ENCODE measurements around the gene RBMS3. TPM values are rescaled to one million over a fixed set of nuclear protein-coding genes. Genes with fewer than 3 reads are reported as not detected.

Gene RBMS3
- polyA plus RNA-seq, 1 donor: 27.7 TPM

DNA sequence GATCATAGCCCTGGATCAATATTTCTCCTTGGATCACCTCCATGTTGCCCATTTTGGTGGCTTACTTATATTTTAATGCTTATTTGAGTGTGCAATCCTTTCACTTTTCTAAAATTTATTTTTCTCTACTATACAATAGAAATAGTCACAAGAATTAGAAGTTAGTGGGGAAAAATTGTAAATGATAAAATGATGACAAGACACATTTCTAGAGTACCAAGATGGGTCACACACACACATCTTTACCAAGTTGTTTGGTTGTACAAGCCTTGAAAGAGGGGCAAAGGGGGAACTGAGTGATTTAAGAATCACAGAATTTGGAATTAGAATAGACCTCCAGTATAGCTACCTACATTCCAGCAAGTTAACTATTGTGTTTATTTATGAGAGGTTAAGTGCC, 545.8 kb downstream of the RBMS3 start:
- no peak for DNase-seq

GRCh38 chr3:29827756-29828155, 546.9 kb downstream of the RBMS3 start:
- DNase-seq: no peak

GRCh38 chr3:29829340-29829739, 548.5 kb downstream of the RBMS3 start:
- DNase-seq: no peak

DNA sequence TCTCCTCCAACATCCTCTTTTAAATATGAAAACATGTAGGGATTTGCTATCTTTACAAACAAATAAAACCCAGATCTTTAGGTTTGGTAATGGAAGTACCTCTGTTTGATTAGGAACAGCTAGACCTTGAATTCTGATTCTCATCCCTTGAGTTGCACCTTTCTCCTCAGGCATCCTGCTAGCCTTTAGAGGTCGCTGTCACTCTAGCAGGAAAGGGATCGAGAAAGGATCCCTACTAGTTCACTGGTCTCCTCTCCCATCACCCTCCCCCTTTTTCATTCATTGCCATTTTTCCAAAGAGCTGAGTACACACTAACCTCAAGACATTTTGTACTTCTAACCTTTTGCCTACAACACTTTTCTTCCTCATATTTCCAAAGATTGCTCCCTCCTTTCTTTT, 569.8 kb downstream of the RBMS3 start:
- DNase-seq: no peak

- no peak for DNase-seq
Measured at GRCh38 chr3:29852767-29853166, 571.9 kb downstream of the RBMS3 start.

DNA sequence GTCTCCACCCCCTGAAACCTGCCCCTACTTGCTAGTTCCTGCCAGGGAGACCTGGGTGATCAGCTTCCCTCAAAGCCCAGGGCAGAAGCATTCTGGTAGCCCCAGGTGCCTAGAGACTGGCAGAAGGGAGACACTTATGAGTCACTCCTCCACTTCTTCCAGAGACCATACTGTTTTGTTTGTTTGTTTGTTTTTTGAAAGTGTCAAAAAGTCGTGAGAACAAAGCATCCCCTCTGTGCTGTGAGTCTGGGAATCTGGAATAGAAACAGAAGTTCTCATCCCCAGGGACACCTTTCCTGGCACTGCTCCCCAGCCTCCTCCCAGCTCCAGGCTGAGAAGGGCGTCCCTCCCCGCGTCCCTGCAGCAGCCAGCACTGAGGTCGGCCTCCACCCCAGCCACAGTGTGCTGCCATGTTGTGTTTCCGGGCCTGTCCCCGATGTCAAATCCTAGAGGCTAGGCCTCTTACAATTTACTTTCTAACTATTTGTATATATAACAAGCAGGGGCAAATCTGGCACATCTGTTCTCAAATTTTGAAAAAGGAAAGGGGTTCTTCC, 573.0 kb downstream of the RBMS3 start:
- no peak for DNase-seq

- peak; percentile 46 for DNase-seq
Measured at GRCh38 chr3:29854821-29855220, 574.0 kb downstream of the RBMS3 start.

GRCh38 chr3:29859726-29860270, 578.9 kb downstream of the RBMS3 start:
- DNase-seq: no peak

DNA sequence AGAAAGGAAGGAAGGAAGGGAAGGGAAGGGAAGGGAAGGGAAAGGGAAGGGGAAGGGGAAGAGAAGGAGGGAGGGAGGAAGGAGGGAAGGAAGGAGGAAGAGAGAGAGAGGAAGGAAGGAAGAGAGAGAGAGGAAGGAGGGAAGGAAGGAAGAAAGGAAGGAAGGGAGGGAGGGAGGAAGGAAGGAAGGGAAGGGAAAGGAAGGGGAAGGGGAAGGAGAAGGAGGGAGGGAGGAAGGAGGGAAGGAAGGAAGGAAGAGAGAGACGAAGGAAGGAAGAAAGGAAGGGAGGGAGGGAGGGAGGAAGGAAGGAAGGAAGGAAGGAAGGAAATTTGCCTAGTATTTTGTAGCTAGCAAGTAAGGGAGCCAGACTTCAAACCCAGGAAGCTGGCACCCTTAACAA, 583.9 kb downstream of the RBMS3 start:
- no peak for DNase-seq

GRCh38 chr3:29868543-29869101, 587.8 kb downstream of the RBMS3 start:
- DNase-seq: no peak

DNA sequence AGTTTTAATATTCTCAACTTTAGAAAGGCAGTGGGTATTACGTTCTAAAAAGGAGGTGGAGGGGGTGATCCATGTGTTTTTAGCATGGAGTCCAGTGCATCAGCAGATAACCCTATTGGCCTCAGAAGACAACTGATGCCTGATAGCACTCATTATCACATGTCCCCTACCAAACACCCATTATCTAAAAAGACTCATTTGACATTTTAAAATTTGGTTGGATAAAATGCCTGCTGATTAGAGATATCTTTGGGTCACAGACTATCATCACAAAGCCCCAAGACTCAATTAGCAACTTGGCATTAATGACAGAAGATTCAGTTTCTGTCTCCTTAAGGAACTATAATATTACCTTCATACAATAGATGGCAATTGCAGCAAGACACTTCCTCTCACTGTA, 589.3 kb downstream of the RBMS3 start:
- no peak for DNase-seq

DNA sequence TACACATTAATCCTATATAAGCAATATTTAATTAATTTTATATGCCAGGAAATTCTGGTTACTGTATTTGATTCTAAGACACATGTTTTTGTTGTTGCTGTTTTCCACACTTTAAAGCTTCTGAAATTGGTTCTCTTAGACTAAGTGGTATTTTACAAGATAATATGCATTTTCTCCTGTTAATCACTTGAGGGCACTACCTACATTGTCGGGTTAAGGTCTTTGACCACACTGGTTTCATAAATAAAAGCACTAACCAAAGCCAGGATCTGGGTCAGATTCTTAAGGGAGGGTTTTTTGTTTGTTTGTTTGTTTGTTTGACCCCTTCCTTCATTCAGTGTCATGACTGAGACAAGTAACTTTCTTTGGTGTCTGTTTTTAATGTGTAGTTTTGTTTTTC, 590.2 kb downstream of the RBMS3 start:
- no peak for DNase-seq

DNA sequence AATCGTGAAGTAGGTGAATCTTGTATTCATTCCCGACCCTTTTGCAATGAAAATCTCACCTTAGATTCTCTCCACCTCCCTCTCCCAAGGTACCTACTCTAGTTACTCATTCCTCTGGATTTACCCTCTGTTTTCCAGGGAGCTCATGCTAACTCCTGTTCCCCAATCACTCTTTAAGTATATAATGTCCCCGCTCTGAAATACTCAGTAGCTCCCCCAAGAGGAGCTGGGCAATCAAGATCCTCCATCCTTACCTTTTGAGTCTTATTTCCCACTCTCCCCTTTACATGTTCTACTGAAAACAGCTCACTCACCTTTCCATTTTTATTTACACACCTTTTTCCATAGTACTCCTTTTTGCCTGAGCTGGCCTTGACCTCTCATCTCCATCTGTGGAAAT, 599.9 kb downstream of the RBMS3 start:
- DNase-seq: no peak

DNA sequence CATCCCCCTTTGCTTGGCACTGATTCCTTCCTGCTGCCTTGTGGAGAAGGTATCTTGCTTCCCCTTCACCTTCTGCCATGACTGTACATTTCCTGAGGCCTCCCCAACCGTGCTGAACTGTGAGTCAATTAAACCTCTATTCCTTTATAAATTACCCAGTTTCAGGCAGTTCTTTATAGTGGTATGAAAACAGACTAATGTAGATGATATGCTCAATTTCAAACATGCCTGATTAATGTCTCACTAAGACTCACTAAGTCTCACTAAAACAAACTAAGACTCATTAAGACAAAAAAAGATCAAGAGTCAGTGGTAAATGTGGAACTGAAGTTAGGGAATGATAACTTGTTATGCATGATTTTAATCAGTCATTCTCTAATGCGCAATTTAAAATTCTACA, 606.6 kb downstream of the RBMS3 start:
- DNase-seq: no peak

GRCh38 chr3:29889215-29889614, 608.3 kb downstream of the RBMS3 start:
- no peak for DNase-seq

DNA sequence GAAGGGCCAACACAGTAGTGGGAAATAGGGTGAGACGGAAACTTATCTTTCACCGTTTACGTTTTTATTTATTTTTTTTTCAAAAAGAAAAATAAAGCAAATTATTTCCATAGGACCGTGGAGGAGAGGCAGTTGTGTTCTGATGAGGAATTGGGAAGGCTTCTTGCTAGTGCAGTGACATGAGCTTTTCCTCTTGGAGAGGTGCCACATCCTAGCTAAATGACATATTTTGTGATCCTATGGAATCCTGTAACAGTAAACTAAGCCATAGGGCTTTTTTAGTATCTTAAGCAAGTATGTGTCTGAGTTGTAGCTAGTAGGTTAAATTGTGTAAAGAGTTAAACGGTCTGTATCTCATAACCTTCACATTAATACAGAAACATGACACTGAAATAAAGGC, 609.9 kb downstream of the RBMS3 start:
- no peak for DNase-seq

- no peak for DNase-seq
Measured at GRCh38 chr3:29892976-29893554, 612.2 kb downstream of the RBMS3 start.

DNA sequence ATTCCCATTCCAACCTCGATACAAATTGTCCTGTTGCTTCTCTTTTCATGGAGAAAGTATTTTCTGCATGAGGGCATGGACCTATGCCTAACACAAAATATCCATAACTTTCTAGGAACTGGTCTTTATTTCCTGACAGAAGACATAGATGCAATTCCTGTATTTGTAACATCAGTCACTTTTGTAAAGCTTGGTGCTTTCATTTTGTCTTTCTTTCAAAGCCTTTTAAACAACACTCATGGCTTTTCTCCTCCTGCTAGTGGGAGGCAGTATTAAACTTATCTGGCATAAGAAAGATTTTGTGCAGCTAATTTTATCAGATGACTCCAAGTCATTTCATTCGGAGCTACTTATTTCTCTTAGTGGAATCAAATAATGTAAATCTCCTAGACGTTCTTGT, 616.0 kb downstream of the RBMS3 start:
- no peak for DNase-seq

DNA sequence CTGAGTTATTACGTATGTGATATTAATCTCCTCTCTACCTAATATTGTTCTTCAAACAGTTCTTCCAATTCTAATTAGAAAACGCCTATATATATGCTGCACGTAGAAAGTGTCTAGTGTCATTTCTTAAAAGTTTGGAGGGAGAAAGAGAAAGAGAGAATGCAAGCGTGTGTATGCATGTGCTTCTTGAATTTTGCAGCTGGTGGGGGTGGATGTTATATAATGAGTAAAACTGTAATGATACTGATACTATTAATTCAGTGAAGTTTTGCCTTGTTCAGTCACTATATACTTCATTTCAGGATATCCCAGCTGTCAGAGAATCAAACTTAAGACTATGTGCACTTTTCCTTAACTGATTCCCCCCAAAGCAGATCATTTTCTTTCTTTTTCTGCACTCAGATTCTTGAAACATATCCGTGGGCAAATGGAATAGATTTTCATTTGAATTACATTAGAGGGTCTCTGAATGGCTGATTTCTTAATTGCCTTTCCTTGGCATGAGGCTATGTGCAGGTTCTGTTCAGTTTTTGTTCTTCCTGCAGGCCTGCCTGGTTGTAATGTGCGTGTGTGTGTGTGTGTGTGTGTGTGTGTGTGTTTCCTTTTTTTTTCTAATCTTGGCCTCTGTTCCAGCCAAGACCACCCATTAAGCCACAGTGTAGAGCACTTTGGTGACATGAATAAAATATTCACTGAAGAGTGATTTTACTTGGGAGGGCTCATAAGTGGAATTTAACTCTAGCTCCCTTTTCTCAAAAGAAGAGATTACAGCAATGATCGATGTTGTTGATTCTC, 617.5 kb downstream of the RBMS3 start:
- DNase-seq: no peak

- no peak for DNase-seq
Measured at GRCh38 chr3:29899021-29899420, 618.1 kb downstream of the RBMS3 start.

DNA sequence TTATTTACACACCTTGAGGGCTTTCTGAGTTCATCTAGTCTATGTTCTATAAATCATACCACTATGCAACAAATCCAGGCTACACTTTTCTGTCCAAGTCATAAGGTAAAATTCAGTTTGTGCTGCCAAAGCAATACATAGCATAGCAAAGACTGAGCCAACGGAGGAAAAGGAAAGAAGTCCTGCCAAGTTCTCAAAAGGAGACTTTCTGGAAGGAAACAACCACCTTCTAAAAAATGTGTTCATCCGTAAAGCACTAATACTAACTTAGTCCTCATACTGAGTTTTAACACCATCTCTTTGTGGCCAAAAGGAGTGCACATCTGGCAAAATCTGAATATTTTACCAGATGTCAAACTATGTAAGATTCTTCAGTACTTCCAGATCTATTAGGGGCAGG, 620.2 kb downstream of the RBMS3 start:
- peak; percentile 75 for DNase-seq

GRCh38 chr3:29903600-29903999, 622.7 kb downstream of the RBMS3 start:
- DNase-seq: no peak

GRCh38 chr3:29906906-29907305, 626.0 kb downstream of the RBMS3 start:
- no peak for DNase-seq
